LoVo (cell line): ENCODE data around the gene TXNIP.
A peak's percentile ranks its signal among the peaks of the same experiment; 100 is the strongest.

Experiments
- DNase-seq: peaks from one replicate; pipeline ENCODE4 v3.0.0-alpha.2; 2016; ENCODE audit warnings: low spot score

Gene TXNIP

GRCh38 chr1:145963265-145964019, 32.9 kb downstream of the TXNIP start:
- peak; percentile 57 for DNase-seq

GRCh38 chr1:145962157-145963102, 33.9 kb downstream of the TXNIP start:
- DNase-seq, result no peak

- DNase-seq, result no peak
Observed at GRCh38 chr1:145961425-145962156, 34.8 kb downstream of the TXNIP start.

GRCh38 chr1:145961109-145961424, 35.3 kb downstream of the TXNIP start:
- DNase-seq, result no peak

GRCh38 chr1:145960468-145961108, 35.8 kb downstream of the TXNIP start:
- DNase-seq, result no peak

- no peak for DNase-seq
Observed at GRCh38 chr1:145959957-145960467, 36.4 kb downstream of the TXNIP start.

GRCh38 chr1:145959333-145959732, 37.0 kb downstream of the TXNIP start:
- no peak for DNase-seq

GRCh38 chr1:145958734-145959133, 37.6 kb downstream of the TXNIP start:
- DNase-seq, result no peak

GRCh38 chr1:145957443-145958319, 38.7 kb downstream of the TXNIP start, which contains the start of gene LIX1L:
Gene LIX1L (minus strand): TSS chr1:145958017. CDS start chr1:145957927, 90 bp downstream.
- peak; percentile 96 for DNase-seq

- DNase-seq, result no peak
Observed at GRCh38 chr1:145956781-145957442, 39.5 kb downstream of the TXNIP start.

GRCh38 chr1:145956361-145956760, 40.0 kb downstream of the TXNIP start:
- no peak for DNase-seq

GRCh38 chr1:145955436-145955835, 40.9 kb downstream of the TXNIP start:
- no peak for DNase-seq

GRCh38 chr1:145953861-145954260, 42.5 kb downstream of the TXNIP start:
- no peak for DNase-seq

GRCh38 chr1:145952903-145953302, 43.5 kb downstream of the TXNIP start:
- DNase-seq, result no peak

- DNase-seq, result no peak
Observed at GRCh38 chr1:145951526-145951925, 44.9 kb downstream of the TXNIP start.

GRCh38 chr1:145949219-145949618, 47.2 kb downstream of the TXNIP start:
- DNase-seq, result no peak

- no peak for DNase-seq
Observed at GRCh38 chr1:145947551-145947950, 48.8 kb downstream of the TXNIP start.

- DNase-seq, result no peak
Observed at GRCh38 chr1:145946477-145946986, 49.8 kb downstream of the TXNIP start.

- no peak for DNase-seq
Observed at GRCh38 chr1:145944532-145944931, 51.8 kb downstream of the TXNIP start.

GRCh38 chr1:145942871-145943270, 53.5 kb downstream of the TXNIP start:
- no peak for DNase-seq
